OCI-LY1 (cell line): Measurements from ENCODE around the gene PADI1.

Source experiments
- H2AFZ ChIP-seq: fragments of 200-600 bp; sonication (generic), shearing (Covaris generic); 2 replicates; pipeline ENCODE4 v1.6.0; 2014; ENCODE audit warnings: antibody characterized with exemption, mild to moderate bottlenecking, low read length
- H3F3A ChIP-seq: fragments of 200-600 bp; sonication (generic), shearing (Covaris generic); 2 replicates; pipeline ENCODE4 v1.6.0; 2014; ENCODE audit warnings: mild to moderate bottlenecking, antibody characterized with exemption, low read length, moderate library complexity; ENCODE audit not compliant: insufficient read depth
- H3K27ac ChIP-seq: fragments of 200-600 bp; sonication (generic); 2 replicates; pipeline ENCODE4 v1.5.1; 2014; ENCODE audit warnings: low read length, mixed run types, mild to moderate bottlenecking, low read depth; ENCODE audit not compliant: poor library complexity, severe bottlenecking
- H3K27me3 ChIP-seq: fragments of 200-600 bp; sonication (generic); 2 replicates; pipeline ENCODE4 v1.6.0; 2014; ENCODE audit warnings: antibody characterized with exemption, mild to moderate bottlenecking, low read length, moderate library complexity; ENCODE audit not compliant: insufficient read depth
- H3K36me3 ChIP-seq: fragments of 200-600 bp; sonication (generic); 2 replicates; pipeline ENCODE4 v1.6.1; 2014; ENCODE audit warnings: mild to moderate bottlenecking, antibody characterized with exemption, low read length, moderate library complexity, mixed read lengths; ENCODE audit not compliant: insufficient read depth
- H3K4me1 ChIP-seq: fragments of 200-600 bp; sonication (generic); 2 replicates; pipeline ENCODE4 v1.5.1; 2014; ENCODE audit warnings: mild to moderate bottlenecking, low read length, moderate library complexity; ENCODE audit not compliant: insufficient read depth, severe bottlenecking
- H3K4me2 ChIP-seq: fragments of 200-600 bp; sonication (generic), shearing (Covaris generic); 2 replicates; pipeline ENCODE4 v1.6.1; 2014; ENCODE audit warnings: low read length
- H3K4me3 ChIP-seq: fragments of 200-600 bp; sonication (generic); 2 replicates; pipeline ENCODE4 v1.5.1; 2014; ENCODE audit warnings: low read length, low read depth, mild to moderate bottlenecking, mixed read lengths; ENCODE audit not compliant: poor library complexity, severe bottlenecking
- H3K79me2 ChIP-seq: fragments of 200-600 bp; shearing (Covaris generic); 2 replicates; pipeline ENCODE4 v1.6.1; 2016; ENCODE audit warnings: mixed run types, low read length, mixed read lengths; ENCODE audit not compliant: insufficient read depth
- H3K9ac ChIP-seq: fragments of 200-600 bp; sonication (generic), shearing (Covaris generic); 2 replicates; pipeline ENCODE4 v1.6.1; 2014; ENCODE audit warnings: mild to moderate bottlenecking, low read length, mixed read lengths
- H3K9me2 ChIP-seq: fragments of 200-600 bp; sonication (generic), shearing (Covaris generic); 2 replicates; pipeline ENCODE4 v1.6.1; 2014; ENCODE audit warnings: low read depth, mild to moderate bottlenecking, low read length, mixed read lengths
- H3K9me3 ChIP-seq: fragments of 200-600 bp; shearing (Covaris generic); 2 replicates; pipeline ENCODE4 v1.6.1; 2014; ENCODE audit warnings: low read length, mixed read lengths
- H4K20me1 ChIP-seq: fragments of 200-600 bp; sonication (generic), shearing (Covaris generic); 2 replicates; pipeline ENCODE4 v1.6.0; 2016; ENCODE audit warnings: mild to moderate bottlenecking, low read length; ENCODE audit not compliant: insufficient read depth
- CTCF ChIP-seq: fragments of 200-600 bp; sonication (generic), shearing (Covaris generic); IDR thresholded peaks from 2 replicates; pipeline ENCODE4 v1.5.1; 2017; ENCODE audit warnings: mild to moderate bottlenecking, antibody characterized with exemption, low read length, moderate library complexity, mixed read lengths
- EZH2 ChIP-seq: fragments of 200-600 bp; sonication (generic), shearing (Covaris generic); IDR thresholded peaks from 2 replicates; pipeline ENCODE4 v1.8.0; 2017; ENCODE audit warnings: borderline replicate concordance, mixed run types, mild to moderate bottlenecking, antibody characterized with exemption, low read length, moderate library complexity, mixed read lengths

PADI1 gene

GRCh38 chr1:17258758-17259130, 53.8 kb downstream of the PADI1 start:
- TF ChIP-seq CTCF: no peak
- TF ChIP-seq EZH2: no peak
- H3K9ac ChIP-seq: no peak overlapping the region
- no peaks in the 10 kb centered on the region for H3K9me2 ChIP-seq
- H3K4me3 ChIP-seq: no peak overlapping the region
- no peaks in the 10 kb centered on the region for H3F3A ChIP-seq
- H2AFZ ChIP-seq: no peak overlapping the region
- H3K27ac ChIP-seq: no peak overlapping the region
- H3K79me2 ChIP-seq: no peaks in the 10 kb centered on the region
- no peaks in the 10 kb centered on the region for H3K9me3 ChIP-seq
- H3K27me3 ChIP-seq: peaks cover 3% of the 10 kb centered on the region; the same call in 1 of the 2 replicates
- H4K20me1 ChIP-seq: no peaks in the 10 kb centered on the region
- no peak overlapping the region for H3K4me2 ChIP-seq
- H3K4me1 ChIP-seq: no peaks in the 10 kb centered on the region
- no peaks in the 10 kb centered on the region for H3K36me3 ChIP-seq

- Histone ChIP-seq H3K4me2 (no peak overlapping the region), H3F3A (no peaks in the 10 kb centered on the region), H3K27me3 (peaks cover 3% of the 10 kb centered on the region; the same call in 1 of the 2 replicates), H3K9ac (no peak overlapping the region), H3K9me3 (no peaks in the 10 kb centered on the region), H3K36me3 (no peaks in the 10 kb centered on the region), H2AFZ (no peak overlapping the region), H3K4me3 (no peak overlapping the region), H4K20me1 (no peaks in the 10 kb centered on the region), H3K4me1 (no peaks in the 10 kb centered on the region), H3K79me2 (no peaks in the 10 kb centered on the region), H3K9me2 (no peaks in the 10 kb centered on the region), H3K27ac (no peak overlapping the region)
- no peak for TF ChIP-seq CTCF
These were observed 54.4 kb downstream of the PADI1 start for GRCh38 chr1:17259233-17259873.

- H3K4me2 ChIP-seq: no peak overlapping the region
- H3K27ac ChIP-seq: no peak overlapping the region
- no peaks in the 10 kb centered on the region for H3K9me2 ChIP-seq
- no peak overlapping the region for H3K4me3 ChIP-seq
- no peaks in the 10 kb centered on the region for H3K9me3 ChIP-seq
- H3K27me3 ChIP-seq: no peaks in the 10 kb centered on the region; the same call in 1 of the 2 replicates
- no peaks in the 10 kb centered on the region for H3F3A ChIP-seq
- no peaks in the 10 kb centered on the region for H3K4me1 ChIP-seq
- no peak overlapping the region for H2AFZ ChIP-seq
- TF ChIP-seq EZH2 (no peak), CTCF (no peak)
- H3K36me3 ChIP-seq: no peaks in the 10 kb centered on the region
- H3K9ac ChIP-seq: no peak overlapping the region
- no peaks in the 10 kb centered on the region for H3K79me2 ChIP-seq
- H4K20me1 ChIP-seq: no peaks in the 10 kb centered on the region
These were observed 55.3 kb downstream of the PADI1 start for GRCh38 chr1:17260264-17260663.
